ENCODE results near the gene CYP2B6. TPM values are rescaled to one million over a fixed set of nuclear protein-coding genes. Genes with fewer than 3 reads are reported as not detected.

CYP2B6 gene
- total RNA-seq, 2 experiments from 2014 or later, result not detected

GRCh38 chr19:41027273-41027967 is 36.3 kb downstream of the CYP2B6 start:
- DNase-seq, result no peak
- Histone ChIP-seq H3K27me3 (ENCODE audit: control insufficient read depth in 1 of 2, insufficient read depth in 2 of 2, low read length in 2 of 2) (peaks cover 0 to 18% of the 10 kb centered on the region in 2 experiments), H3K36me3 (ENCODE audit: insufficient read depth, low read length) (no peaks in the 10 kb centered on the region), H3K9me3 (ENCODE audit: control insufficient read depth in 1 of 2, insufficient read depth in 1 of 2, low read length in 2 of 2) (peaks cover 0 to 8% of the 10 kb centered on the region in 2 experiments), H3K4me3 (ENCODE audit: low read length) (no peak overlapping the region), H3K27ac (ENCODE audit: low read depth in 1 of 2, low read length in 2 of 2) (no peak overlapping the region), H3K4me1 (ENCODE audit: insufficient read depth, low read length) (peaks cover 3% of the 10 kb centered on the region)
- Mint-ChIP-seq H3K4me3 (no peak overlapping the region), H3K36me3 (ENCODE audit: low read depth) (peaks cover 4% of the 10 kb centered on the region), H3K27ac (no peak overlapping the region), H3K9me3 (peaks cover 3% of the 10 kb centered on the region), H3K4me1 (ENCODE audit: low read depth) (peaks cover 4% of the 10 kb centered on the region), H3K27me3 (peaks cover 51% of the 10 kb centered on the region)
- intact Hi-C loops (cut with DNase I, micrococcal nuclease), result no loop called here
- POLR2A ChIA-PET, result no interaction called here
- CTCF ChIA-PET, result interaction anchor here (0.6 to 0.7 kb wide), 2 partner anchors 514 to 768 kb away, joined by 3 to 5 read pairs; no protein-coding TSS in a partner anchor
- ATAC-seq (ENCODE audit: poor library complexity), result no peak
- TF ChIP-seq, protein P1, sequence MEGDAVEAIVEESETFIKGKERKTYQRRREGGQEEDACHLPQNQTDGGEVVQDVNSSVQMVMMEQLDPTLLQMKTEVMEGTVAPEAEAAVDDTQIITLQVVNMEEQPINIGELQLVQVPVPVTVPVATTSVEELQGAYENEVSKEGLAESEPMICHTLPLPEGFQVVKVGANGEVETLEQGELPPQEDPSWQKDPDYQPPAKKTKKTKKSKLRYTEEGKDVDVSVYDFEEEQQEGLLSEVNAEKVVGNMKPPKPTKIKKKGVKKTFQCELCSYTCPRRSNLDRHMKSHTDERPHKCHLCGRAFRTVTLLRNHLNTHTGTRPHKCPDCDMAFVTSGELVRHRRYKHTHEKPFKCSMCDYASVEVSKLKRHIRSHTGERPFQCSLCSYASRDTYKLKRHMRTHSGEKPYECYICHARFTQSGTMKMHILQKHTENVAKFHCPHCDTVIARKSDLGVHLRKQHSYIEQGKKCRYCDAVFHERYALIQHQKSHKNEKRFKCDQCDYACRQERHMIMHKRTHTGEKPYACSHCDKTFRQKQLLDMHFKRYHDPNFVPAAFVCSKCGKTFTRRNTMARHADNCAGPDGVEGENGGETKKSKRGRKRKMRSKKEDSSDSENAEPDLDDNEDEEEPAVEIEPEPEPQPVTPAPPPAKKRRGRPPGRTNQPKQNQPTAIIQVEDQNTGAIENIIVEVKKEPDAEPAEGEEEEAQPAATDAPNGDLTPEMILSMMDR (IDR thresholded peaks at IDR 0.05), result no peak

DNA sequence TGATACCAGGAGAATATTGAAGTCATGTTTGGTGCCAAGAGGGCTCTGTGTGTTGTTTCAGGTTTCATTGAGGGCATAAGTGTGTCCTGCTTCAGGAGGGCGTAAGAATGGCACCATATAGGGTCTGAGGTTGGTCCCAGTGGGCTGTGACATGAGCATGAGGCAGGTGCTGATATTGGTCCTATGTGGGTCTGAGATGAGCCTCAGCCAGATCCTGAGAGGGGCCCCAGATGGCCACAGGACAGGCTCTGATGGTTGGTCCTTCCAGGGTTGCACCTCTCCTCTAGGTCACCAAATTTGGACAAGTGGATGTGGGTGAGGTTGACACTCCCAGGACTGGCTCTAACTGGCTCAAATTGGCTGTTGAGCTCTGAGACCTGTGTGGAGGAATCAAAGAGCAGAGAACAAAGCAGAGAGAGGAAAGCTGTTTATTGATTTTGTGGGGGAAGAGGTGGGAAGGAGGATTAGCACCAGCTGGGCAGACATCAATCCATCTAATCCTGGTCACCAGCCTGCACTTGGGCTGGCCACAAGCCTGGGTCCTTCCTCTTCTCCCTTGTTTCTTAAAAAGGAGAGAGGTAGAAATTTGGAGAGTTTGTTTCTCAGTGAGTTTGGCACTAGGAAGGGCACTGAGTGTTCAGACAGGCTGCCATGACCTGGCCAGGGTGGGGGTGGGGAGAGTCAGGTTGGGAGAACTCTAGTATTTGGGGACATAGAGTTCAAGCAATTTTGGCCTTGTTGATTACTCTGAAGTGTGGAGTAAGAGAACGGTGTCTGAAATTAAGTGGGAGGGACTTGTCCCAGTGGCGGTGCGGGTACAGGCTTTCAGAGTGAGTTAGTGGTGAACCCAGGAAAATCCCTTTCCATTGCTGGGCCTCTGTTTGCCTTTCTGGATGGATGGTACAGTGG is 38.7 kb downstream of the CYP2B6 start:
- Histone ChIP-seq H3K9me3 (ENCODE audit: control insufficient read depth in 1 of 2, insufficient read depth in 1 of 2, low read length in 2 of 2) (peaks cover 0 to 14% of the 10 kb centered on the region in 2 experiments), H3K36me3 (ENCODE audit: insufficient read depth, low read length) (no peaks in the 10 kb centered on the region), H3K4me3 (ENCODE audit: low read length) (no peak overlapping the region), H3K4me1 (ENCODE audit: insufficient read depth, low read length) (peaks cover 10% of the 10 kb centered on the region), H3K27me3 (ENCODE audit: control insufficient read depth in 1 of 2, insufficient read depth in 2 of 2, low read length in 2 of 2) (peaks cover 0 to 18% of the 10 kb centered on the region in 2 experiments), H3K27ac (ENCODE audit: low read depth in 1 of 2, low read length in 2 of 2) (no peak overlapping the region)
- no peak overlapping the region for H3K27ac Mint-ChIP-seq
- H3K9me3 Mint-ChIP-seq, result peaks cover 8% of the 10 kb centered on the region
- TF ChIP-seq, protein P1 (IDR thresholded peaks at IDR 0.05), result no peak
- POLR2A ChIA-PET, result no interaction called here
- ATAC-seq (ENCODE audit: poor library complexity), result no peak
- CTCF ChIA-PET, result no interaction called here
- H3K4me3 Mint-ChIP-seq, result no peak overlapping the region
- no peak for DNase-seq
- H3K27me3 Mint-ChIP-seq, result peaks cover 42% of the 10 kb centered on the region
- H3K36me3 Mint-ChIP-seq (ENCODE audit: low read depth), result peaks cover 4% of the 10 kb centered on the region
- H3K4me1 Mint-ChIP-seq (ENCODE audit: low read depth), result peaks cover 9% of the 10 kb centered on the region
- intact Hi-C loops (cut with DNase I, micrococcal nuclease), result no loop called here

GRCh38 chr19:41030651-41031050 is 39.6 kb downstream of the CYP2B6 start:
- Mint-ChIP-seq H3K9me3 (peaks cover 8% of the 10 kb centered on the region), H3K36me3 (ENCODE audit: low read depth) (peaks cover 4% of the 10 kb centered on the region)
- TF ChIP-seq, protein P1 (IDR thresholded peaks at IDR 0.05), result no peak

More at GRCh38 chr19:41030651-41031050, 39.6 kb downstream of the CYP2B6 start:
- Histone ChIP-seq H3K9me3 (ENCODE audit: control insufficient read depth in 1 of 2, insufficient read depth in 1 of 2, low read length in 2 of 2) (peaks cover 0 to 14% of the 10 kb centered on the region in 2 experiments), H3K4me3 (ENCODE audit: low read length) (no peak overlapping the region), H3K27me3 (ENCODE audit: control insufficient read depth in 1 of 2, insufficient read depth in 2 of 2, low read length in 2 of 2) (peaks cover 0 to 15% of the 10 kb centered on the region in 2 experiments), H3K36me3 (ENCODE audit: insufficient read depth, low read length) (no peaks in the 10 kb centered on the region), H3K27ac (ENCODE audit: low read depth in 1 of 2, low read length in 2 of 2) (no peak overlapping the region), H3K4me1 (ENCODE audit: insufficient read depth, low read length) (peaks cover 10% of the 10 kb centered on the region)
- ChIA-PET POLR2A (no interaction called here), CTCF (no interaction called here)
- peaks cover 40% of the 10 kb centered on the region for H3K27me3 Mint-ChIP-seq
- H3K4me3 Mint-ChIP-seq, result no peak overlapping the region
- peaks cover 9% of the 10 kb centered on the region for H3K4me1 Mint-ChIP-seq (ENCODE audit: low read depth)
- H3K27ac Mint-ChIP-seq, result no peak overlapping the region
- intact Hi-C loops (cut with DNase I, micrococcal nuclease), result no loop called here
- ATAC-seq (ENCODE audit: poor library complexity) (no peak), DNase-seq (no peak)
